IMR-90 (cell line): ENCODE data around the gene CAMK2G.

ENCODE experiments used
- BHLHE40 ChIP-seq: fragments of 150-350 bp; IDR thresholded peaks from 2 replicates; pipeline ENCODE4 v1.6.1; 2016; ENCODE audit warnings: mild to moderate bottlenecking, low read depth, low read length
- CEBPB ChIP-seq: IDR thresholded peaks from 2 replicates; pipeline ENCODE4 v1.6.1; 2012; ENCODE audit warnings: low read depth, low read length, improper control_type of control experiment
- CHD1 ChIP-seq: IDR thresholded peaks from 2 replicates; pipeline ENCODE4 v1.6.1; 2012; ENCODE audit warnings: low read depth, low read length, improper control_type of control experiment
- CTCF ChIP-seq: conservative IDR thresholded peaks from 2 replicates; pipeline ENCODE4 v1.5.1; 2012; ENCODE audit warnings: mild to moderate bottlenecking, low read depth, low read length, improper control_type of control experiment
- ELK1 ChIP-seq: fragments of 150-350 bp; IDR thresholded peaks from 2 replicates; pipeline ENCODE4 v1.6.1; 2016; ENCODE audit warnings: low read depth, mild to moderate bottlenecking, low read length, moderate library complexity, borderline replicate concordance
- POLR2A ChIP-seq: IDR thresholded peaks from 2 replicates; pipeline ENCODE4 v1.6.1; 2012; ENCODE audit warnings: mild to moderate bottlenecking, low read depth, low read length
- RAD21 ChIP-seq: IDR thresholded peaks from 2 replicates; pipeline ENCODE4 v1.6.1; 2012; ENCODE audit warnings: low read length, improper control_type of control experiment
- RCOR1 ChIP-seq: IDR thresholded peaks from 2 replicates; pipeline ENCODE4 v1.6.1; 2012; ENCODE audit warnings: mild to moderate bottlenecking, low read length, improper control_type of control experiment; ENCODE audit not compliant: insufficient replicate concordance
- RFX5 ChIP-seq: IDR thresholded peaks from 2 replicates; pipeline ENCODE4 v1.8.0; 2012; ENCODE audit warnings: low read depth, mild to moderate bottlenecking, low read length, moderate library complexity

- TF ChIP-seq RCOR1, result no peak
- no peak for TF ChIP-seq ELK1
- TF ChIP-seq CEBPB, result no peak
- no peak for TF ChIP-seq CTCF
- no peak for TF ChIP-seq POLR2A
- TF ChIP-seq RAD21, result no peak
- TF ChIP-seq CHD1, result no peak
- no peak for TF ChIP-seq BHLHE40
- TF ChIP-seq RFX5, result no peak
Observed at GRCh38 chr10:73768881-73769280, 105.5 kb downstream of the CAMK2G start.
